Activated naive CD8-positive, alpha-beta T cell treated with anti-CD3 and anti-CD28 coated beads, Interleukin-2, amount 10 ng/mL, durations not matched to agents 7 days and 5 days (primary cell): ENCODE measurements around the gene CASP10. TPM values are rescaled to one million over a fixed set of nuclear protein-coding genes. Genes with fewer than 3 reads are reported as not detected.
"Not testable (repeated sequence)": the region's sequence is repeated elsewhere in the genome, so short reads cannot be mapped to it uniquely, and the experiment has no call there.

ENCODE experiments used
- ATAC-seq: fragments of 150-1000 bp; cut with Tn5 transposase; one replicate; pipeline ENCODE4 v1.10.0; 2021; ENCODE audit warnings: low read depth, moderate library complexity
- POLR2A ChIA-PET: fragments of 350-600 bp; sonication (Branson Sonifier 250); formaldehyde crosslinking; loops from one replicate; lab custom pipeline; 2021; ENCODE audit warnings: antibody characterized with exemption; lab: Charles Lee
- DNase-seq: peaks from one replicate; pipeline ENCODE4 v3.0.0; 2021
- H3K27ac Mint-ChIP-seq: one replicate; pipeline ENCODE4 v1.8.0; 2022; ENCODE audit warnings: mild to moderate bottlenecking, mixed read lengths
- H3K27me3 Mint-ChIP-seq: one replicate; pipeline ENCODE4 v1.8.0; 2022; ENCODE audit warnings: mild to moderate bottlenecking, moderate library complexity, mixed read lengths
- H3K36me3 Mint-ChIP-seq: one replicate; pipeline ENCODE4 v1.8.0; 2021; ENCODE audit warnings: mild to moderate bottlenecking, mixed read lengths
- H3K4me1 Mint-ChIP-seq: one replicate; pipeline ENCODE4 v1.8.0; 2021; ENCODE audit warnings: mixed read lengths
- H3K4me3 Mint-ChIP-seq: one replicate; pipeline ENCODE4 v1.8.0; 2022; ENCODE audit warnings: mild to moderate bottlenecking, moderate library complexity, mixed read lengths
- H3K9me3 Mint-ChIP-seq: one replicate; pipeline ENCODE4 v1.8.0; 2021; ENCODE audit warnings: mixed read lengths
- total RNA-seq, 2 experiments: library from RNA; stranded (reverse); gene quantifications; one replicate each; pipeline ENCODE4 v1.2.3, GENCODE V29; 2021

CASP10 gene
- total RNA-seq, 2 experiments from 2014 or later: 45.2 to 46.1 TPM

GRCh38 chr2:201168496-201168895 lies 14.4 kb upstream of the CASP10 start:
- H3K27me3 Mint-ChIP-seq, H3K4me3 Mint-ChIP-seq, DNase-seq, H3K27ac Mint-ChIP-seq, ATAC-seq, H3K4me1 Mint-ChIP-seq, POLR2A ChIA-PET, H3K9me3 Mint-ChIP-seq: not testable (repeated sequence)
- peaks cover 31% of the 10 kb centered on the region for H3K36me3 Mint-ChIP-seq

DNA sequence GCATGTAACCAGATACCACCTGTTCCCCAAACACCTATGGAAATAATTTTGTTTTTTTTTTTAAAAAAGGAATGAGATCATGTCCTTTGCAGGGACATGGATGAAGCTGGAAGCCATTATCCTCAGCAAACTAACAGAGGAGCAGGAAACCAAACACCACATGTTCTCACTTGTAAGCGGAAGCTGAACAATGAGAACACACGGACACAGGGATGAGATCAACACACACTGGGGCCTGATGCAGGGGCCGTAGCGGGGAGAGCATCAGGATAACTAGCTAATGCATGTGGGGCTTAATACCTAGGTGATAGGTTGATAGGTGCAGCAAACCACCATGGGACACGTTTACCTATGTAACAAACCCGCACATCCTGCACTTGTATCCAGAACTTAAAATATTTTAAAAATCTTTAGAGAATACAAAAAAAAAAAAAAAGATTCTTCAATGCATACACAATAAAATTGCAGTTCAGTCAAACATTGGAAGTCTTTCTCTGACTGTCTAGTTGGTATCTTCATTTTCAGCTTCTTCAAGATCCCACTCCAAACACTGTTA lies 11.6 kb upstream of the CASP10 start:
- POLR2A ChIA-PET: interaction anchor here (0.6 to 1.6 kb wide), 3 partner anchors 14 to 1040 kb away, joined by 3 to 4 read pairs (median 3); no protein-coding TSS in a partner anchor
- H3K36me3 Mint-ChIP-seq: peaks cover 14% of the 10 kb centered on the region
- no peak overlapping the region for H3K27ac Mint-ChIP-seq
- H3K4me1 Mint-ChIP-seq: peaks cover 14% of the 10 kb centered on the region
- ATAC-seq (no peak), DNase-seq (no peak)
- H3K27me3 Mint-ChIP-seq: no peaks in the 10 kb centered on the region
- no peak overlapping the region for H3K4me3 Mint-ChIP-seq
- no peaks in the 10 kb centered on the region for H3K9me3 Mint-ChIP-seq

DNA sequence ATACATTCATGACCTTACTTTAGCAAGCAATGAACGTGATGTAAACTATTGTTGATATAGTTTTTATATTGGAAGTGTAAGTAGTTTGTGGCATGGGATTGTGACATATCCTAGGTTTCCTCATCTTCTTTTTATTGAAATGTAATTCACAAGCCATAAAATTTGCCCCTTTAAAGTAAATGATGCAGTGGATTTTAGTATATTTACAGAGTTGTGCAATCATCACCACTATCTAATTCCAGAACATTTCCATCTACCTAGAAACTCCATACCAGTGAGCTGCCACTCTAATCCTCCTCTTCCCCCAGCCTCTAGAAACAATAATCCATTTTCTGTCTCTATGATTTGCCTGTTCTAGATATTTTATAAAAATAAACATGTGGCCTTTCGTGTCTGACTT lies 10.7 kb upstream of the CASP10 start:
- POLR2A ChIA-PET: no interaction called here
- no peak overlapping the region for H3K27ac Mint-ChIP-seq
- H3K9me3 Mint-ChIP-seq: no peaks in the 10 kb centered on the region

DNA sequence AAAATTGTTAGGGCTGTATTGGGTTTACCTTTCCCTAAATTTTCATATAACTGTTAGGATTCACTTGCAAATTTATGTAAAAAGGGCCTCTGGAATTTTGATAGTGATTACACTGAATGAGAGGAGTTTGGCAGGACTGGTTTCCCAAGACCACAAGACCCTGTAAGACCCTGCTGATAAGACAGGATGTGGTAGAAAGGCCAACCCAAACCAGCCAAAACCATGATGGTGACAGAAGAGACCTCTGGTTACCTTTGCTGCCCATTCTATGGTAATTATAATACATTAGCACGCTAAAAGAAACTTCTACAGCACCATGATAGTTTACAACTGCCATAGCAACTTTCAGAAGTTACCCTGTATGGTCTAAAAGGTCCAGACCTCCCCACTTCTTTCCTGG lies 8.3 kb upstream of the CASP10 start:
- no peaks in the 10 kb centered on the region for H3K27me3 Mint-ChIP-seq
- POLR2A ChIA-PET: no interaction called here
- DNase-seq (no peak), ATAC-seq (no peak)
- no peaks in the 10 kb centered on the region for H3K36me3 Mint-ChIP-seq
- H3K9me3 Mint-ChIP-seq: no peaks in the 10 kb centered on the region
- H3K4me3 Mint-ChIP-seq: no peak overlapping the region
- no peak overlapping the region for H3K27ac Mint-ChIP-seq
- H3K4me1 Mint-ChIP-seq: peaks cover 18% of the 10 kb centered on the region

More for the DNA sequence above, 10.7 kb upstream of the CASP10 start:
- Mint-ChIP-seq H3K36me3 (peaks cover 9% of the 10 kb centered on the region), H3K4me3 (no peak overlapping the region), H3K27me3 (no peaks in the 10 kb centered on the region), H3K4me1 (peaks cover 15% of the 10 kb centered on the region)
- DNase-seq (no peak), ATAC-seq (no peak)

GRCh38 chr2:201176081-201176481 lies 6.9 kb upstream of the CASP10 start:
- DNase-seq: no peak
- no peak for ATAC-seq
- POLR2A ChIA-PET: interaction anchor here (0.9 kb wide), 1 partner anchor 58 kb away, joined by 3 read pairs; no protein-coding TSS in a partner anchor
- H3K36me3 Mint-ChIP-seq: no peaks in the 10 kb centered on the region
- no peak overlapping the region for H3K4me3 Mint-ChIP-seq
- H3K4me1 Mint-ChIP-seq: peaks cover 24% of the 10 kb centered on the region
- no peak overlapping the region for H3K27ac Mint-ChIP-seq
- H3K9me3 Mint-ChIP-seq: no peaks in the 10 kb centered on the region
- no peaks in the 10 kb centered on the region for H3K27me3 Mint-ChIP-seq

GRCh38 chr2:201180010-201180409 lies 2.9 kb upstream of the CASP10 start:
- Mint-ChIP-seq H3K27me3 (no peaks in the 10 kb centered on the region), H3K4me1 (peaks cover 33% of the 10 kb centered on the region), H3K4me3 (no peak overlapping the region), H3K9me3 (no peaks in the 10 kb centered on the region), H3K27ac (peak overlapping the region; percentile 36), H3K36me3 (peaks cover 5% of the 10 kb centered on the region)
- DNase-seq: no peak
- POLR2A ChIA-PET: interaction anchor here (1.1 kb wide), 1 partner anchor 52 kb away, joined by 4 read pairs; no protein-coding TSS in a partner anchor
- no peak for ATAC-seq

DNA sequence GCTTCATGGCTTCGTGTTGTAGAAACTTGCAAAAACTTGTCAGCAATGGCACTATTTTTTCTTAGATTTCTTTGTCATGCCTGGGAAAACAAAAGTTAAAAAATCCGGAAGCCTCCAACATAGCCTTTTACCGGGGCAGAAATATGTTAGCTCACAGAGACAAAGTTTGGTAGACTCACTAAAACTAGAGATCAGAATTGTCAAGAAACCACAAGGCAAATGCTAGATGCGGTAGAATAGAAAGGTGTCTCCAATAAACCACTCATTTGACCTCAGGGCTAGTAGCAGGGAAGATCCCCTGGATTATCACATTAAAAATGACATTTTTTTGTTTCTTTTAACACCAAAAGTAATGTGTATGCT lies 405 bp downstream of the CASP10 start:
- Mint-ChIP-seq H3K27ac (peak overlapping the region; percentile 92), H3K4me1 (peaks cover 44% of the 10 kb centered on the region), H3K27me3 (no peaks in the 10 kb centered on the region), H3K36me3 (peaks cover 36% of the 10 kb centered on the region), H3K4me3 (peak overlapping the region; percentile 96), H3K9me3 (peaks cover 1% of the 10 kb centered on the region)
- ATAC-seq (no peak), DNase-seq (no peak)
- POLR2A ChIA-PET: interaction anchor here (0.7 to 3.0 kb wide), 16 partner anchors 8 to 470 kb away, joined by 3 to 120 read pairs (median 6); partner anchors contain the start of genes CASP8, CFLAR, CLK1 and NIF3L1

DNA sequence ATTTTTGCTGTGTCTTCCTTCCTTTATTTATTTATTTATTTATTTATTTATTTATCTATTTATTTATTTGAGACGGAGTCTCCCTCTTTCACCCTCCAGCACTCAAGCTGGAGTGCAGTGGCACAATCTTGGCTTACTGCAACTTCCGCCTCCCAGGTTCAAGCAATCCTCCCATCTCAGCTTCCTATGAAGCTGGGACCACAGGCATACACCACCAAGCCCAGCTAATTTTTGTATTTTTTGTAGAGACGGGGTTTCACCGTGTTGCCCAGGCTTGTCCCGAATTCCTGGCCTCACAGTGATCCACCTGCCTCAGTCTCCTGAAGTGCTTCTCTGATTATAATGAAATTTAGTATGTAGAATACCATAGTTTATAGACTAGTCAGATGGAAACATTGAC lies 894 bp downstream of the CASP10 start:
- H3K27me3 Mint-ChIP-seq, H3K9me3 Mint-ChIP-seq, DNase-seq: not testable (repeated sequence)
- peak overlapping the region; percentile 96 for H3K4me3 Mint-ChIP-seq
- peaks cover 41% of the 10 kb centered on the region for H3K36me3 Mint-ChIP-seq
- peak; percentile 9 for ATAC-seq
- peak overlapping the region; percentile 79 for H3K27ac Mint-ChIP-seq
- POLR2A ChIA-PET: interaction anchor here (0.6 to 3.0 kb wide), 10 partner anchors 10 to 319 kb away, joined by 3 to 120 read pairs (median 9); partner anchors contain the start of genes CASP8, CFLAR and CLK1
- H3K4me1 Mint-ChIP-seq: peaks cover 46% of the 10 kb centered on the region

- not testable (repeated sequence) for DNase-seq
- POLR2A ChIA-PET: interaction anchor here (0.6 to 3.0 kb wide), 7 partner anchors 10 to 320 kb away, joined by 3 to 120 read pairs (median 11); partner anchors contain the start of genes CFLAR and CLK1
Observed at GRCh38 chr2:201184248-201184647, 1.3 kb downstream of the CASP10 start.

DNA sequence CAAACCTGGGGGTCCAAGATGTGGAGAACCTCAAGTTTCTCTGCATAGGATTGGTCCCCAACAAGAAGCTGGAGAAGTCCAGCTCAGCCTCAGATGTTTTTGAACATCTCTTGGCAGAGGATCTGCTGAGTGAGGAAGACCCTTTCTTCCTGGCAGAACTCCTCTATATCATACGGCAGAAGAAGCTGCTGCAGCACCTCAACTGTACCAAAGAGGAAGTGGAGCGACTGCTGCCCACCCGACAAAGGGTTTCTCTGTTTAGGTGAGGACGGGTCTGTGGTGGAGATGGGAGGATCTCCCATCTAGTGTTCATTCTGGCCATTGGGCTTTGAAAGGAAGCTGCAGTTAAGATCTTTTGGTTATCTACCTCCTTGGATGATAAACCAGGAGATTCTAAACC lies 2.9 kb downstream of the CASP10 start:
- peaks cover 3% of the 10 kb centered on the region for H3K9me3 Mint-ChIP-seq
- POLR2A ChIA-PET: interaction anchor here (0.9 to 2.4 kb wide), 8 partner anchors 8 to 296 kb away, joined by 3 to 30 read pairs (median 6); partner anchors contain the start of genes NIF3L1 and PPIL3
- H3K4me3 Mint-ChIP-seq: peak overlapping the region; percentile 96
- peaks cover 47% of the 10 kb centered on the region for H3K4me1 Mint-ChIP-seq
- H3K27ac Mint-ChIP-seq: peak overlapping the region; percentile 79
- no peak for ATAC-seq
- peaks cover 57% of the 10 kb centered on the region for H3K36me3 Mint-ChIP-seq
- no peak for DNase-seq
- H3K27me3 Mint-ChIP-seq: no peaks in the 10 kb centered on the region

More at GRCh38 chr2:201184248-201184647, 1.3 kb downstream of the CASP10 start:
- peaks cover 46% of the 10 kb centered on the region for H3K4me1 Mint-ChIP-seq
- ATAC-seq: peak; percentile 14
- peak overlapping the region; percentile 96 for H3K4me3 Mint-ChIP-seq
- H3K9me3 Mint-ChIP-seq, H3K27me3 Mint-ChIP-seq: not testable (repeated sequence)
- peaks cover 45% of the 10 kb centered on the region for H3K36me3 Mint-ChIP-seq
- peak overlapping the region; percentile 79 for H3K27ac Mint-ChIP-seq

GRCh38 chr2:201186982-201187381 lies 4.0 kb downstream of the CASP10 start:
- peak overlapping the region; percentile 96 for H3K4me3 Mint-ChIP-seq
- H3K36me3 Mint-ChIP-seq: peaks cover 65% of the 10 kb centered on the region
- POLR2A ChIA-PET: interaction anchor here (2.4 kb wide), 1 partner anchor 46 kb away, joined by 30 read pairs; no protein-coding TSS in a partner anchor
- H3K4me1 Mint-ChIP-seq: peaks cover 57% of the 10 kb centered on the region
- H3K27me3 Mint-ChIP-seq: no peaks in the 10 kb centered on the region
- H3K9me3 Mint-ChIP-seq: peaks cover 3% of the 10 kb centered on the region
- H3K27ac Mint-ChIP-seq: peak overlapping the region; percentile 45
- no peak for DNase-seq
- no peak for ATAC-seq

DNA sequence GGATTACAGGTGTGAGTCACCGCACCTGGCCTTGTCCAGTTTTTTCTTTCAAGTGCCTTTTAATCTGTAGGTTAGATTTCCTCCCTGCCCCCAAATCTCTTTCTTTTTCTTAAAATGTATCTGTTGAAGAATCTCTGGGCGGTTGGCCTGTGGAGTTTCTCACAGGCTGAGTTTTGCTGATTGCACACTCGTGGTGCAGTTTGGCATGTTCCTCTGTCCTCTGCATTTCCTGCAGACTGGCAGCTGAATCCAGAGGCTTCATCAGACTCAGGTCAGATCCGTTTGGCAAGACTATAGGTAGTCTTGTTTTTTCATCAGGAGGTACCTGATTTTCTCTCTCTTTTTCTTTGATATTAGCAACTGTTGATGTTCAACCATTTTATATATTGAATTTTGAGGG lies 5.5 kb downstream of the CASP10 start:
- POLR2A ChIA-PET: interaction anchor here (0.7 kb wide), 2 partner anchors 44 to 204 kb away, joined by 3 read pairs; no protein-coding TSS in a partner anchor
- H3K36me3 Mint-ChIP-seq: peaks cover 73% of the 10 kb centered on the region
- H3K9me3 Mint-ChIP-seq: peaks cover 3% of the 10 kb centered on the region
- H3K4me3 Mint-ChIP-seq: peak overlapping the region; percentile 57
- DNase-seq (no peak), ATAC-seq (no peak)
- H3K4me1 Mint-ChIP-seq: peaks cover 60% of the 10 kb centered on the region
- peak overlapping the region; percentile 52 for H3K27ac Mint-ChIP-seq
- H3K27me3 Mint-ChIP-seq: no peaks in the 10 kb centered on the region

DNA sequence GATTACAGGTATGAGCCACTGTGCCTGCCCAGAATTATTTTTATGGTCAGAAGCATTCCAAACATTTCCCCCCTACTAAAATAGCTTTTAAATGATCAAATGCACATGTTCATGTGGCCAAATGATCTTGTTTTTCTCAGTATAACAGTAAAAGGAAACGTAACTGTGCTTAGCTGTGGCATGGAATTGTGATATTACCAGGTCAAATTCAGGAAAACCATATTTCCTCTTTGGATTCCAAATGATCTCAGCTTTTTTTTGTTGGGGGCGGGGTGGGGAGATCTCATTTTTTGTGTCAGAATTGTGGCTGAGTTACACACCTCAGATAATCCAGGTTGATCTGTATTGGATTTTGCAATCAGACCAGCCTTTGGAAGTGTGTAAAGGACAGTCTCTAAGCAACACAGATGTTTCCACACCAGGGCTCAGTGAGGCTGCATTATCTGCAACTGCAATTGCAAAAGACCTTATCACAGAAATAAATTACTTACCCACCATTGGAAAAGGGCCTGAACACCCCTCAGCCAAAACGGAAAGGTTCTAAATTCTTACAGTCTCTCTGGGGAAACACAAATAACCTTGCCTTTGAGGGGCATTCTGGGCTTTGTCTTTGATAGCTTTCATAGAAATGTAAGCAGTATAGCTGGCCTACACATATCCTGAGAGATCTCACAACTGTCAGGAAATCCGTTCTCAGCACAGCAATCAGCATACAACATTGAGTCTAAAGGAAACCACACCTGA lies 8.4 kb downstream of the CASP10 start:
- POLR2A ChIA-PET: interaction anchor here (0.6 to 2.3 kb wide), 8 partner anchors 8 to 327 kb away, joined by 3 to 13 read pairs (median 7); partner anchors contain the start of genes CASP10, CASP8 and CLK1
- peaks cover 76% of the 10 kb centered on the region for H3K36me3 Mint-ChIP-seq

More for the DNA sequence above, 8.4 kb downstream of the CASP10 start:
- H3K4me3 Mint-ChIP-seq: peak overlapping the region; percentile 66
- no peaks in the 10 kb centered on the region for H3K27me3 Mint-ChIP-seq
- peaks cover 3% of the 10 kb centered on the region for H3K9me3 Mint-ChIP-seq
- H3K4me1 Mint-ChIP-seq: peaks cover 60% of the 10 kb centered on the region
- DNase-seq (no peak), ATAC-seq (peak; percentile 93)
- H3K27ac Mint-ChIP-seq: peak overlapping the region; percentile 75
